GM19240 (cell line): ENCODE results near the gene ZNF438.
"Not testable (repeated sequence)": the region's sequence is repeated elsewhere in the genome, so short reads cannot be mapped to it uniquely, and the experiment has no call there.

Experiments
- DNase-seq: peaks from one replicate; pipeline ENCODE4 v3.0.0; 2011; ENCODE audit warnings: low spot score; ENCODE audit not compliant: insufficient read length

ZNF438 gene

DNA sequence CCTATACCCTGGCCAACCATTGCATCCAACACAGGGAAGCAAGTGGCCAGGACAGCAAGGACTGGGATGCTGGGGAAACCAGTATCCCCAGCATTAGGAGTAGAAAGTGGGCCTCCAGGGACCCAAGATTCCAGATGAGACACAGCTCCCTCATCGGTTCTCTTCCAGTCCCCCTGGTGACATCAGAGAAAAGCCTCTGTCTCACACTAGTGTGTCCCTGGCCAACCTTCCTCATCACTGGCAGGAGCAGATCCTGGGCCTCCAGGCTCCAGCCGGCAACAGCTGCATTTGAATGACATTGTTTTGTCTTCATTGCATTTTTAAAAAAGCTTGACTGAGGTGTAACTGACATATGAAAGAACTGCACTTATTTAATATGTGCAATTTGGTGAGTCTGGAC is 224.8 kb downstream of the ZNF438 start:
- no peak for DNase-seq

- DNase-seq = no peak
These were observed 226.6 kb downstream of the ZNF438 start for GRCh38 chr10:30805061-30805460.

DNA sequence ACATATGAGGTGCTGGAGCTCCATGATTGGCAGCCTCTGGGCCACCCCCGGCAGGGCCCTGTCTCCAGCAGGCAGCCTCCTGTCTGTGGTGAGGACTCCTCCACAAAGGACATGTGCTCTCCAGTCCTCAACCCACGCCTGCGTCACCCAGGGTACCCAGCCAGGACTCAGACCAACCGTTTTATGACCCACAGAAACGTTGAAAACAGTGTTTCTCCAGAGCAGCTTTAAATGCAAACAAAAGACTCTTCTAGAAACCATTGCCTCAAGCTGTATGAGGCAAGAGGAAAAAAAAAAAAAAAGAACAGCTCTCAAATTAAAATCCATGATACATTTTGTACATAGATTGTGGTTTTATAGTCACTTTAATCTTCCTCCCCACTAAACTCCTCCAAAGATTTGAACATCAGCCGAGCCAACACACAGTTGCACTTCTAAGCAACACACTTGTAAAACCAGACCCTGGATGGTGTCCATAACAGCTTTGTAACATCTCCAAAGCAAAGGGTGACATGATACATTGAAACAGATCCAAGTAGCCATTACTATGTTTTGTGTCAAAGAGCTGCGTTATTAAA is 227.1 kb downstream of the ZNF438 start:
- DNase-seq = no peak

- no peak for DNase-seq
These were observed 227.8 kb downstream of the ZNF438 start for GRCh38 chr10:30803892-30804322.

- DNase-seq = no peak
These were observed 228.6 kb downstream of the ZNF438 start for GRCh38 chr10:30803058-30803457.

GRCh38 chr10:30800368-30800767 is 231.3 kb downstream of the ZNF438 start:
- DNase-seq = no peak

GRCh38 chr10:30798646-30799185 is 232.9 kb downstream of the ZNF438 start:
- no peak for DNase-seq

DNA sequence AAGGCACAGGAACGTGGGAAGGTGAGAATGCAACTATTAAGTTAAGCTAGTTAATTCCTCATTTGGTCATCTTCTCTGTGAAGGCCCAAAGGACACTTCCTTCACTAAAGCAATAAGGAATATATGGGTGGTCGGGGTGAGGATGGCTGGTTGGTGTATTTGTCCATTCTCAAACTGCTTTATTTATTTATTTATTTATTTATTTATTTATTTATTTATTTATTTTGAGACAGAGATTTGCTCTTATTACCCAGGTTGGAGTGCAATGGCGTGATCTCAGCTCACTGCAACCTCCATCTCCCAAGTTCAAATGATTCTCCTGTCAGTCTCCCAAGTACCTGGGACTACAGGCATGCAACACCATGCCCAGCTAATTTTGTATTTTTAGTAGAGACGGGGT is 236.6 kb downstream of the ZNF438 start:
- not testable (repeated sequence) for DNase-seq
